ENCODE measurements around the gene TPO.

- no peak for TF ChIP-seq POLR2A (IDR thresholded peaks at IDR 0.05)
- no peak for TF ChIP-seq CTCF (IDR thresholded peaks at IDR 0.05)
- no peak for TF ChIP-seq POLR2AphosphoS5 (IDR thresholded peaks at IDR 0.05)
Observed at GRCh38 chr2:1405124-1405523, 8.1 kb upstream of the TPO start.
